NCI-H82 (cell line): ENCODE measurements around the gene MATCAP1.

Experiments used
- DNase-seq: peaks from one replicate; lab custom pipeline; 2025; lab: John Stamatoyannopoulos, UW

MATCAP1 gene

DNA sequence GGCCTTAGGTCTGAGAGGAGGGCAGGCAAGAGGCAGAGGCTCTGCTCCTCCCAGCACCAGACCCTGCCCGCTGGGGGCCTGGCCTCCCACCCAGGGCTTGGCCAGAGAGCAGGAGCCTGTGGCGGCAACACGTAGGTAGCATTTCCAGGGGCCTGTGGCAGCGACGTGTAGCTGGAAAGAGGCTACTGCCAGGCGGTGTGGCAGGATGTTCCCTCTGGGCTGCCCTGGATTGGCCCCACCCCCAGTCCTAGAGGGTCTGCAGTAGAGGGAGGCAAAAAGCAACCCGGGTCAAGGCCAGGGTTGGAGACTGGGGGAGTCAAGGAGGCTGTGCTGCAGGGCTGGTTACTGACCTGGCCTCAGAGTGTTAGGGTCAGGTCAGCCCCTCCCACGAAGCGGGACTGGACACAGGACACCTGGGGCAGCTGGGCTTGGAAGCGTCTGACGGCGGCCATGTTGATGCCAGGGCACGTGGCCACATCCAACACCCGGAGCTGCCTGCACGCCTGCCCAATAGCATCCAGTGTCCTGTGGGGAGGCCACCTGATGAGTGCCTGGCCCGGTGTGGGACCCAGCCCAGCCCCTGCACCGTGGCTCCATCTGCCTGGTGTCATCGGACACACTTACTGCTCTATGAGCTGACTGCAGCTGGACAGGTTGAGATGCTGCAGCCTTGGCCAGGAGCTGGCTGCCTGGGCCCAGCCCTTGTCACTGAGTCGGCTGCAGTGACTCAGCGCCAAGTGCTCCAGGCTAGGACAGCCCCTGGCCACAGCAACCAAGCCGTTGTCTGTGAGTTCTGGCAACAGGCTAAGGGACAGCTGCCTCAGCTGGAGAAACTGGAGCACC lies 23.7 kb upstream of the MATCAP1 start:
- no peak for DNase-seq

GRCh38 chr16:67206838-67207248 lies 23.1 kb upstream of the MATCAP1 start:
- DNase-seq: peak; percentile 28

DNA sequence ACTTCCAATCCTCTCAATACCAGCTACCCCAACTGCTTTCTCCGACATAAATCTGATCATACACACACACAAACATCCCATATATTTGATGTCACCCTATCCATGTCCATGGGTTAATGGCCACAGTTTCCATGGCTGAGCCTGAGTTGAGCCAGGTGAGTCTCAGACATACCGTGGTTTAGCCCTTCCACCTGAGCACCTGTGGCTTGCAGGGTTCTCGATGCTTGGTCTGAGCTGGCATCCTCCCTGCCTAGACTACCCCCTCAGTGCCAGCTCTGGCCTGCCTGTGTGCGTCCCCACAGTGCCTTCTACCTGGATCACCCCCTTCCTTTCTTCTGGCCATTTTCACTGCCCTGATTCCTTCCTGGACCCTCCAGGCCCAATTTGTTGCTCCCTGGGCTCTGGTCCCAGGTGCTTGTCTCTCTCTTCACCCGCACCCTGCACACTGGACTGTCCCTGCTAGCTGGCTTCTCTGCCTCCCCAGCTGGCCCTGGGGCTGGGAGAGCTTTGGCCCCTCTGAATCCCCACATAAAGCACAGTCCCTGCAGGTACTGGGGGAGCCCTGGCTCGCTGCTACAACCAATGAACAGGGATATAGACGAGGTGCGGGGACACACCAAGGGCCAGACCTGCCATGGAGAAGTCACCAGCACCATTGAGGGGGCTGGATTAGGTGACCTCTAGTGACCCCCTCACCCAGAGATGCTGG lies 22.5 kb upstream of the MATCAP1 start:
- no peak for DNase-seq

GRCh38 chr16:67204076-67204475 lies 20.3 kb upstream of the MATCAP1 start:
- DNase-seq: no peak

- DNase-seq: no peak
Observed at GRCh38 chr16:67202956-67203493, 19.3 kb upstream of the MATCAP1 start.

DNA sequence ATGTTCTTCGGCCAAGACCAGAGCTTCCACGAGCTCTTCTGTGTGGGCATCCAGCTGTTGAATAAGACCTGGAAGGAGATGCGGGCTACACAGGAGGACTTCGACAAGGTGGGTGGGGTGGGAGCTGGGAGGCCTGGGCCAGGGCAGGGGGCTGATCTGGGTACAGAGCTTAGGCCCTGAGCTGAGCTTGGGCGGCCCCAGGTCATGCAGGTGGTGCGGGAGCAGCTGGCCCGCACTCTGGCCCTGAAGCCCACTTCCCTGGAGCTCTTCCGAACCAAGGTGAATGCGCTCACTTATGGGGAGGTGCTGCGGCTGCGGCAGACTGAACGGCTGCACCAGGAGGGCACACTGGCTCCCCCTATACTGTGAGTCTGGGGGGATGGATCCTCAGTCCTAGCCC lies 18.7 kb upstream of the MATCAP1 start:
- DNase-seq: no peak

DNA sequence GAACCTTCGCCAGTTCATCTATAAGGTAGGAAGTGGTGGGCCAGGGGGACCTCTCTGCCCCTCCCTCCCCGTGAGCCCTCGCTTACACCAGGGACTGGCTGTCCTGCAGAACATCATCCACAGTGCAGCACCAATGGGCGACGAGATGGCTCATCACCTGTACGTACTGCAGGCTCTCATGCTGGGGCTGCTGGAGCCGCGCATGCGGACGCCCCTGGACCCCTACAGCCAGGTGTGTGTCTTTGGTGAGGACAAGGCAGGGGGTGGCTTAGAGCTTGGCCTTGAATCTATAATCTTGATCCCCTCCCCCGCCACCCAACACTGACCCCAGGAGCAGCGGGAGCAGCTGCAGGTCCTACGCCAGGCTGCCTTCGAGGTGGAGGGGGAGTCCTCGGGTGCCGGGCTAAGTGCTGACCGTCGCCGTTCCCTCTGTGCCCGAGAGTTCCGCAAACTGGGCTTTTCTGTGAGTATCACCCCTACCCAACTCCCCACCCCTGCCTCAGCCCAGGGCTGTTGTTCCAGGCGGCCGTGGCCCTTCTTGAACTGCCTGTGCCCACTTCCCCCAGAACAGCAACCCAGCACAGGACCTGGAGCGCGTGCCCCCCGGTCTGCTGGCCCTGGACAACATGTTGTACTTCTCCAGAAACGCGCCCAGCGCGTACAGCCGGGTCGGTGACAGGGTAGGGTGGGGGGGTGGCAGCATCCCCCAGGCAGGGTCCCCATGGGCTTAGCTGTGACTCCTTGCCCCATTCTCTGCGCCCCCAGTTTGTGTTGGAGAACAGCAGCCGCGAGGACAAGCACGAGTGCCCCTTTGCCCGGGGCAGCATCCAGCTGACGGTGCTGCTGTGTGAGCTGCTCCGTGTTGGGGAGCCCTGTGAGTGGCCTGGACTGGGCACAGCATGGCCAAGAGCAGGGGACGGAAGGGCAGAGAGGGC lies 17.9 kb upstream of the MATCAP1 start:
- DNase-seq: no peak

DNA sequence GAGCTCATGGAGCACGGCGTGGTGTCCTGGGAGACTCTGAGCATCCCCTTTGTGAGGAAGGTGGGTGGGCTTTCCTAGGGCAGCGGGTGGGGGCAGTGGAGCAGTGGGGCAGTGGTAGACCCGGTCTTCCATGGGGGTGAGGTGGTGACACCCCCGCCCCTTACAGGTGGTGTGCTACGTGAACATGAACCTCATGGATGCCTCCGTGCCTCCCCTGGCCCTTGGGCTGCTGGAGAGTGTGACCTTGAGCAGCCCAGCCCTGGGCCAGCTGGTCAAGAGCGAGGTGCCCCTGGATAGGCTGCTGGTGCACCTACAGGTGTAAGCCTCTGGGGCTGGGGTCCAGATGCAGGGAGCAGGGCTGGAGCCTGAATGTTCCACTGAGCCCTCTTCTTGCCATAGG lies 16.7 kb upstream of the MATCAP1 start:
- DNase-seq: no peak

DNA sequence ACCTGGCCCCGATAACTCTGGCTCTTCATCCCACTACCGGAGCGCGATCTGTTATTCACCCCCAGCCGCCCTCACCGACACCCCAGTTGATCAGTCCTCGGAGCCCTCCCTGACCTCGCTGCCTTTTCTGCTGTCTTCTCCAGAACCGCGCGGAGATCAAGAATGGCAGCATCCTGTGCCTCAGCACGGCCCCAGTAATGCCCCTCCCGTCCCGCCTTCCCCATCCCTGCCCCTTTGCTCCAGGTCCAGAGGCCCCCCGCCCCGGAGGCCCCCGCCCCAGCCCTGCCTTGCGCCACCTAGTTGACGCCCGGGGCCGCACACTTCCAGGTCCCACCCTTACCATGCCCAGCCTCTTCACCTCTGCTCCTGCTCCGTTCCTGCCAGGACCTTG lies 16.0 kb upstream of the MATCAP1 start:
- no peak for DNase-seq

GRCh38 chr16:67199011-67199807 lies 15.4 kb upstream of the MATCAP1 start, which contains the start of gene ELMO3:
TSS of gene ELMO3 (plus strand) at chr16:67199131. CDS start at chr16:67199327, 196 bp downstream.
- no peak for DNase-seq

GRCh38 chr16:67198238-67198734 lies 14.5 kb upstream of the MATCAP1 start:
- no peak for DNase-seq

DNA sequence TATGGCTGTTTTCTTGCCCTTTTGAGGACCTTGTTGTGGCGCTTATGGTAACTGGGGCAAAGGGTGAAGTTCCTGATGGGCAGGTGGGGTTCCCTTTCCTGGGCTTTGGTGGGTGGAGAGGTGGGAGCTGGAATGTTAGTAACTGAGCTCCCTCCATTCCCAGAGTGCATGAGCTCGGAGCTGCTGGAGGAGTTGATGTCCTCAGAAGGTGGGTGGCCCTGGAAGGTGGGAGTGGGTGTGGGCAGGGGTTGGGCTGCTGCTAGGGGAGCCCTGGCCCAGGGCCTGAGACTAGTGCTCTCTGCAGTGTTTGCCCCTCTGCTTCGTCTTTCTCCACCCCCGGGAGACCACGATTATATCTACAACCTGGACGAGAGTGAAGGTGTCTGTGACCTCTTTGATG lies 13.9 kb upstream of the MATCAP1 start:
- no peak for DNase-seq

DNA sequence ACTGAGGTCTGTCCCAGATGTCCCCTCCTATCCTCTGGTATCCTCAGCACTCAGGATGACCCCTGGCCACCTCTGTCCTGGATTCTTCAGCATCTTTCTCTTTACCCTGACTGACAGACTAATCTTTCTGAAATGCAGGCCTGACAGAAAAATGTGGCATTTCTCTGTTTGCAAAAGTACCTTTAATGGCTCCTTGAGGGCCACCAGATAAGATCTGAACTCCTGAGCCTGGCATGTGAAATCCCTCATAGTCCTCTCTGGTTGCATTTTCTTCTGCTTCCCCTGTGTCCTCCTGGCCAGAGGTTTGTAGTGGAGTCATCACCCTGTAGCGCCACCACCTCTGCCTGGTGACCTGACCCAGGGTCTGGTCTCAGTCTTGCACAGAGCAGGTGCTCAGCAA lies 13.1 kb upstream of the MATCAP1 start:
- DNase-seq: no peak

GRCh38 chr16:67195676-67196075 lies 11.9 kb upstream of the MATCAP1 start:
- DNase-seq: no peak

- DNase-seq: no peak
Observed at GRCh38 chr16:67194260-67194659, 10.5 kb upstream of the MATCAP1 start.

- DNase-seq: no peak
Observed at GRCh38 chr16:67193536-67193935, 9.8 kb upstream of the MATCAP1 start.

GRCh38 chr16:67192781-67193361 lies 9.1 kb upstream of the MATCAP1 start:
- DNase-seq: no peak

DNA sequence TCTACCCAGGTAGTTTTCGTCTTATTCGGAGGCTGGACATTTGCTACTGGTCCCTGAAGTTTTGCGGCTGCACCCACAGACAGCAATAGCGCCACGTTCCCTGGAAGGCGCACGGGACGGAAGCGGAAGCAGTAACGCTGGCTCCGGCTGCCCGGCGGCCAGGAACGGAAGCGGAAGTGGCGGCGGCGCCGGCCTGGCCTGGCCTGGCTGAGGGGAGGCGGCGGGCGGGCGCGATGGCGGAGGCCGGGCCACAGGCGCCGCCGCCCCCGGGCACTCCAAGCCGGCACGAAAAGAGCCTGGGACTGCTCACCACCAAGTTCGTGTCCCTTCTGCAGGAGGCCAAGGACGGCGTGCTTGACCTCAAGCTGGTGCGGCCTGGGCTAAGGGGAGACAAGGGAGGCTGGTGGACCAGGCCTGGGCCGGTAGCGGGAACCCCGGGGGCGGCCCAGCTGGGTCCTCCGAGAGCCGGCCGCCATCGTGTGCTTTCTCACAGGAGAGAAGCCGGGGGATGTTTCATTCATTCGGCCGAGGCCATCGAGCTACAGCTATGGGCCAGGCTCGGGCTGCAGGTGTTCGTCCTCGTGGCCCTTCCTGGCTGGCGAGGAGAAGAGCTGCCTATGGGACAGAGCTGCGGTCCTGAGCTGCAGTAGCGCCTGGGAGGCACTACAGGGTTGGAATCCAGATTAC lies 8.4 kb upstream of the MATCAP1 start, which contains the start of gene E2F4:
Gene E2F4 (plus strand): TSS at position 161 of the 687 bp plus-strand sequence. CDS start 73 bp downstream, at position 234.
- DNase-seq: peak; percentile 92

- DNase-seq: no peak
Observed at GRCh38 chr16:67191411-67191994, 7.7 kb upstream of the MATCAP1 start.
